Activated CD4-positive, alpha-beta T cell treated with anti-CD3 and anti-CD28 coated beads, Interleukin-2, amount 10 ng/mL, durations not matched to agents 7 days and 5 days (primary cell): Measurements from ENCODE around the gene LAMB4. TPM values are rescaled to one million over a fixed set of nuclear protein-coding genes. Genes with fewer than 3 reads are reported as not detected.

Experiments
- CTCF ChIA-PET: fragments of 350-600 bp; sonication (Branson Sonifier 250); formaldehyde crosslinking; loops from one replicate; lab custom pipeline; 2021; ENCODE audit warnings: antibody characterized with exemption; lab: Charles Lee
- POLR2A ChIA-PET: fragments of 350-600 bp; sonication (Branson Sonifier 250); formaldehyde crosslinking; loops from one replicate; lab custom pipeline; 2021; ENCODE audit warnings: antibody characterized with exemption; lab: Charles Lee
- DNase-seq: peaks from one replicate; pipeline ENCODE4 v3.0.0-alpha.2; 2020
- H3K27ac Mint-ChIP-seq: one replicate; pipeline ENCODE4 v1.8.0; 2021; ENCODE audit warnings: mild to moderate bottlenecking, moderate library complexity, mixed read lengths
- H3K27me3 Mint-ChIP-seq: one replicate; pipeline ENCODE4 v1.8.0; 2021; ENCODE audit warnings: mixed read lengths
- H3K36me3 Mint-ChIP-seq: one replicate; pipeline ENCODE4 v1.8.0; 2021; ENCODE audit warnings: low read depth, mixed read lengths
- H3K4me1 Mint-ChIP-seq: one replicate; pipeline ENCODE4 v1.8.0; 2021; ENCODE audit warnings: mixed read lengths
- H3K4me3 Mint-ChIP-seq: one replicate; pipeline ENCODE4 v1.8.0; 2021; ENCODE audit warnings: mild to moderate bottlenecking, moderate library complexity, mixed read lengths
- H3K9me3 Mint-ChIP-seq: one replicate; pipeline ENCODE4 v1.8.0; 2021; ENCODE audit warnings: mixed read lengths
- total RNA-seq, 2 experiments: library from RNA; stranded (reverse); gene quantifications; one replicate each; pipeline ENCODE4 v1.2.3, GENCODE V29; 2021

LAMB4 gene
- total RNA-seq, 2 experiments from 2014 or later: not detected

DNA sequence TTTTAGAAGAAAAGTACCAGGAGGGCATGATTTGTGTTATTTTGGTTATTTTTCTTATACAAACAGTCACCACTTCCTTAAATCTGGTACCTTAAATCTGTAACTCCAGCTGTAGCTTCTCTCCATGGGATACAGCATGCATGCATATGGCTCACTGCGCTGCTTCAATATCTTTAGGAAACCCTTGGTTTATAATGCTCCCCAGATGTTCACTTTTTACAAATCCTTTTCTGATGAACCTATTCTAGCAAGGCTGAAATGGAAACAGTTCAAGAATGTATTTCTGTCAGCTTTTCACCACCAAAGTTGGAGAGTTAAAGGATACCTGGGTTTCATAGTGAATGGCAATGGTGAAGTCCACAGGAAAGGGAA lies 50.9 kb downstream of the LAMB4 start:
- DNase-seq: no peak
- Mint-ChIP-seq H3K27me3 (no peaks in the 10 kb centered on the region), H3K36me3 (no peaks in the 10 kb centered on the region), H3K9me3 (no peaks in the 10 kb centered on the region), H3K4me3 (no peak overlapping the region), H3K27ac (no peak overlapping the region), H3K4me1 (no peaks in the 10 kb centered on the region)
- ChIA-PET CTCF (no interaction called here), POLR2A (no interaction called here)

DNA sequence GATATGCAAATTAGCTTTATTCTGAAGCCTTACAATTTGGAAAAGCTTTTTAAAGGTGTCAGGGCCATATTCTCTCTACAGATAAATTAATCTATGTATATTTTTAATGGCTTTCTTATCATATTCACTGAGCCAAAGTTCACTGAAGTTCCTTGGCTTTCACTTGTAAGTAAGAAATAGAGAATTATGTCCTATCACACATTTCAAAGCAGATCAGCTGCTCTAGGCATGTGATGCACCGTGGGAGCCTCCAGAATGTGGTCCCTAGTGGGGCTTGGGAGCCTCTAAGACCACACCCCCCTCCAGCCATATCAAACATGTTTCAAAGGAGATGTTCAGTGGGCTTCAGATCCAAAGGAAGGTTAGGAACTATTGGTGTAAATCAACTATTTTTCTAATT lies 51.5 kb downstream of the LAMB4 start:
- Mint-ChIP-seq H3K36me3 (no peaks in the 10 kb centered on the region), H3K27ac (no peak overlapping the region), H3K27me3 (no peaks in the 10 kb centered on the region), H3K4me3 (no peak overlapping the region), H3K4me1 (no peaks in the 10 kb centered on the region), H3K9me3 (no peaks in the 10 kb centered on the region)
- ChIA-PET CTCF (interaction anchor here (0.6 kb wide), 1 partner anchor 203 kb away, joined by 3 read pairs; no protein-coding TSS in a partner anchor), POLR2A (no interaction called here)
- no peak for DNase-seq

DNA sequence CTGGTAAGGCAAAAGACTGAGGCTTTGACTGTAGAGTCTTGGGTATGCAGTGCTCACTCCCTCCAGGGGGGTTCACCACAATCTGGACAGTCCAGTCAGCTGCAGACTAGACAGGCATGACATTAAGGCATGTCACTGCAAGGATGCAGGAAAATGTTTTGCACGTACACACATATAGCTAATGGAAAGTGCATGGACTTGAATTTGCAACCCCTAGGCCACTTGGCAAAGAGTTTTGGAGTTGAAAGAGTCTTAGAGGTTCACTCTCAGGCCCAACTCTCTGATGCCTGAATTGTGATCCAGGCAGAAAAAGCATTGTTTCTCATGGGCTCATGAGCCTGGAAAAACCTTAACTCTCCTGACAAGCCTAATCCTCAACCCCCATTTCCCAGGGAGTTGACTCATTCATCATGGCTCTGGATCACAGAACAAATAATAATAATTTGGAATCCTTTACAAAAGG lies 51.9 kb downstream of the LAMB4 start:
- no peak overlapping the region for H3K4me3 Mint-ChIP-seq
- no peaks in the 10 kb centered on the region for H3K4me1 Mint-ChIP-seq
- CTCF ChIA-PET: interaction anchor here (0.6 kb wide), 1 partner anchor 203 kb away, joined by 3 read pairs; no protein-coding TSS in a partner anchor
- no peaks in the 10 kb centered on the region for H3K9me3 Mint-ChIP-seq
- no peak for DNase-seq
- H3K27me3 Mint-ChIP-seq: no peaks in the 10 kb centered on the region
- H3K36me3 Mint-ChIP-seq: no peaks in the 10 kb centered on the region
- POLR2A ChIA-PET: no interaction called here
- no peak overlapping the region for H3K27ac Mint-ChIP-seq

DNA sequence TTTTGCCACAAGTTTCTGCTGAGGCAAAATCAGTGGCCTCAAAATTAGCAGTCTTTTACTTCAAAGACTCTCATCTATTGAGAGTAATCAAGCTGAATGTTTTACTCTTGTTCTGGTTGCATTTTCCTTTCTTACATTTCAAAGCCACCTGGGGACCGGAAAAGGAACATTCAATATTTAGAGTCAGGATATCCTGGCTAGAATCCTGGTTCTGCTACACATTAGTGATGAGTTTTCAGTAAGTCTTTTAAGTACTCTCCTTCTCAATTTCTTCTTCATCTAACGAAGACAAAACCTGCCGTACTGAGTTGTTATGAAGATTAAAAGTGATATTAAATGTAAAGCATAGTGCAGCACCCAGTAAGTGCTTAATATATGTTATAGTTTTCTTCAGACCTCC lies 52.5 kb downstream of the LAMB4 start:
- no peaks in the 10 kb centered on the region for H3K27me3 Mint-ChIP-seq
- ChIA-PET CTCF (interaction anchor here (0.6 kb wide), 1 partner anchor 392 kb away, joined by 3 read pairs; no protein-coding TSS in a partner anchor), POLR2A (no interaction called here)
- H3K36me3 Mint-ChIP-seq: no peaks in the 10 kb centered on the region
- DNase-seq: no peak
- H3K27ac Mint-ChIP-seq: no peak overlapping the region
- no peaks in the 10 kb centered on the region for H3K4me1 Mint-ChIP-seq
- no peaks in the 10 kb centered on the region for H3K9me3 Mint-ChIP-seq
- no peak overlapping the region for H3K4me3 Mint-ChIP-seq

DNA sequence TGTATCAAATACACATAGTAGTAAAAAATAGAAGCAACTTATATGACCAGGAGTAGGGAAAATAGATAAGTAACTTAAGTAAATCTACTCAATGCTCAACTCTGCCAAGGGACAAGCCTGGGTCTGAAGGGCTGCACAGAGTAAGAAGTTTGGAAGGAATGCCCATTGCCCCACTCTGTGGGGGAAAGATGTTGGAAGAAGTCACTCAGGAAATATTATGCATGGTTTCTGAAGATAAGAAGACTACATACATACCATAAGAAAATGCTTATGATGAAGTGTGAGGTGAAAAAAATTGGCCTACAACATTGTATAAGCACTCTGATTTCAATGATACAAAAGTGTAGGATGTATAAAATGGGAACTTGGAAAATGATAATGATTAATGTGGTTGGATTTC lies 54.0 kb downstream of the LAMB4 start:
- Mint-ChIP-seq H3K27ac (no peak overlapping the region), H3K4me1 (no peaks in the 10 kb centered on the region), H3K4me3 (no peak overlapping the region), H3K9me3 (no peaks in the 10 kb centered on the region), H3K36me3 (no peaks in the 10 kb centered on the region), H3K27me3 (no peaks in the 10 kb centered on the region)
- DNase-seq: no peak
- ChIA-PET POLR2A (no interaction called here), CTCF (interaction anchor here (0.6 kb wide), 1 partner anchor 21 kb away, joined by 3 read pairs; no protein-coding TSS in a partner anchor)

DNA sequence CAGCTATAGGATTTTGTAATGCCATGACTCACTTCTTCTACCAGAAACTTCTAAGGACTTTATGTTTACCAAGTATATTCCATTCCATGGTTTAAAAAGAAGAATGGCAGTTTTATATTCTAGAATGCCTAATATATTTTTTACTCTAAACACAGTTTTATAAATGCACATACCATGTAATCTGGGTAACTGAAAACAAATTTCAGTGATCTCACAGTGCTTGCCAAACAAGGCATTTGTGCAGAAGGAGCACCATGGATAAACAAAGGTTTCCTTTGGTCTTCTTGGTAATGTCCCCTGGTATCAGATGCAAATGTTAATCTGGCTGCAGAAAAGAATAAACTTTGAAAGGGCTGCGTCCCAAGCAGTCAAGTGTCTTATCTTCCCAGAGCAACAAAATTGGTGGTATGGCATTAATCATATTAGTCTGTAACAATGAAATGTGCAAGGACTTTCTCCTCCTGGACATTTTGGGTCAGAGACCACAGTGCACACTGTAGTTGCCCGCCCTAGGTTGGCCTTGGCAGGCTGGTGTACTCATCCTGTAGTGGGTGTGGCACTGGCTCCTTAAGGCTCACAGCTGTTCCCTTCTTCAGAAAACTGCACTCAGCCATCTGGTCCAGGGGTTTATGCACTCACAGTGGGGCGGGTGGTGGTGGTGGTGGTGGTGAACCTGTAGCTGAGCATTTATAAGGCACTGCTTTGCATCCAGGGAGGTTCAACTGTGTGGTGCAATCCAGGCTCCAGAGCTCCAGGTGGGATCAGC lies 56.7 kb downstream of the LAMB4 start:
- Mint-ChIP-seq H3K36me3 (no peaks in the 10 kb centered on the region), H3K27ac (no peak overlapping the region), H3K4me1 (no peaks in the 10 kb centered on the region), H3K9me3 (no peaks in the 10 kb centered on the region), H3K27me3 (no peaks in the 10 kb centered on the region), H3K4me3 (no peak overlapping the region)
- ChIA-PET POLR2A (no interaction called here), CTCF (no interaction called here)
- no peak for DNase-seq

DNA sequence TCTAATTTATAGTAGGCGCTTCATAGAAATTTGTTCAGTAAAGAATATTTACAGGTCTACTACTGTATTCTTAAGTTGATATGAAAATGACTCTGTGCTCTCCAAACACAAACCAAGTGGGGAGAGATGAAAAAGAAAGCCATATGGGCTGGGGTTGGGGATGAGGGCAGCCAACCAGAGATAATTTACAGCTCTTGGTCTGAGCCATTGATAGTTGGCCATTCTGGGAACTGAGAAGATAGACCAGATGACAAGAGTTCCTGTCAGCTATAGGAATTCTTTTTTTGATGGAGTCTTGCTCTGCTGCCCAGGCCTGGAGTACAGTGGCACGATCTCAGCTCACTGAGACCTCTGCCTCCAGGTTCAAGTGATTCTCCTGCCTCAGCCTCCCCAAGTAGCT lies 57.4 kb downstream of the LAMB4 start:
- H3K4me1 Mint-ChIP-seq: no peaks in the 10 kb centered on the region
- CTCF ChIA-PET: no interaction called here
- H3K27me3 Mint-ChIP-seq: no peaks in the 10 kb centered on the region
- H3K27ac Mint-ChIP-seq: no peak overlapping the region
- no peak for DNase-seq
- no peaks in the 10 kb centered on the region for H3K9me3 Mint-ChIP-seq
- H3K36me3 Mint-ChIP-seq: no peaks in the 10 kb centered on the region
- no peak overlapping the region for H3K4me3 Mint-ChIP-seq
- POLR2A ChIA-PET: no interaction called here

DNA sequence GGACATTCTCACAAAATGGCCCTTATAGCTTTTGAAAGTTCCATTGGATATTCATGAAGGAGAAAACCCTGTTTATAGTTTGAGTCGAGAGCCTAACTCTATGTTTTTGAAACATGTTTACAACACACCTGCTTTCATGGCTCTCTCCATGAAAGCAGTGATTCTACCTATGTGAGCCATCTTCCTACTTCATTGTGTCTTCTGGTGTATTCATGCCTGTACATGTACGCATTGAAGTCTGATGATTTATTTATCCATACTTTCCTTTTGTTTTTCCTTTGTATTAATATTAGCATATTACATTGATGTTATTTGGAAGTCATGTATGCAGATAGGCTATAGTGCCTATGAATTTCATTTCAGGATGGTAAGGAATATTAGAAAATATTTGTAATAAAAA lies 58.0 kb downstream of the LAMB4 start:
- no peak for DNase-seq
- Mint-ChIP-seq H3K4me3 (no peak overlapping the region), H3K27ac (no peak overlapping the region), H3K9me3 (no peaks in the 10 kb centered on the region), H3K27me3 (no peaks in the 10 kb centered on the region), H3K4me1 (no peaks in the 10 kb centered on the region), H3K36me3 (no peaks in the 10 kb centered on the region)
- ChIA-PET POLR2A (no interaction called here), CTCF (no interaction called here)

DNA sequence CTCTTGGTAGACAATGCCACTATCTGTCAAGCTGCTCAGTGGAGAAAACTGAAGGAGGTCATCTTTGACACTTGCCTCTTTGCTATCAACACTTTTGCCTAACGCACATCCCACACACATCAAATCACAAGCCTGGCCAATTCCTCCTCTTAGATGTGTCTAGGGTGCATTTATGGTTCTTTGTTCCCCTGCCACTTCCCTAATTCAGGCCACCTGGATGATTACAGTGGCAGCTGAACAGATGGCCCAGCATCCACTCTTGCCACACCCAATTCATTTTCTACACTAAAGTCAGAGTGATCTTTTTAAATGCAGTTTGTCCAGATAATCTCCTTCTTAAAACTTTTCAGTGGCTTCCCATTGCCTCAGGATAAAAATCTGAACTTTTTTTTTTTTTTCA lies 58.6 kb downstream of the LAMB4 start:
- ChIA-PET CTCF (no interaction called here), POLR2A (no interaction called here)
- no peaks in the 10 kb centered on the region for H3K36me3 Mint-ChIP-seq
- H3K4me3 Mint-ChIP-seq: no peak overlapping the region
- H3K4me1 Mint-ChIP-seq: no peaks in the 10 kb centered on the region
- no peak overlapping the region for H3K27ac Mint-ChIP-seq
- no peak for DNase-seq
- H3K9me3 Mint-ChIP-seq: no peaks in the 10 kb centered on the region
- no peaks in the 10 kb centered on the region for H3K27me3 Mint-ChIP-seq

DNA sequence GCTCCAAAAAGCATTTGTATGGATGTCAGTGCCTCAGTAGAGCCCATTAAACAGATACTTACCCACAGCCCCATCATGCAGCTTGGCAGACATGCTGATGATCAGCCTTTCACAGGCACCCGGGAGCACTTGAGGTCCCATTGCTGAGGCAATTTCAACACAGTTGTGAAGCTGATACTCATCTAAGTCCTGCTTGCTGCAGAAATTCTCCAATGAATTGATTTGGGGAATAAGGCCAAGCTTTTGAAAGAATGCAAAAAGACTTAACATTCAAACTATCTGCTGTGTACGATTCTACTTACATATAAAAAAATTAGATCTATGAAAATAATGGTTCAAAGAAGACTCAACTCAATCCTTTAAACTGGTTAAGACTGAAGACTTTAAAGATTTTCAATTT lies 60.5 kb downstream of the LAMB4 start:
- Mint-ChIP-seq H3K27me3 (no peaks in the 10 kb centered on the region), H3K9me3 (no peaks in the 10 kb centered on the region), H3K4me3 (no peak overlapping the region), H3K36me3 (no peaks in the 10 kb centered on the region), H3K4me1 (no peaks in the 10 kb centered on the region), H3K27ac (no peak overlapping the region)
- DNase-seq: no peak
- CTCF ChIA-PET: no interaction called here
- POLR2A ChIA-PET: interaction anchor here (0.5 kb wide), 1 partner anchor 13 kb away, joined by 3 read pairs; no protein-coding TSS in a partner anchor

DNA sequence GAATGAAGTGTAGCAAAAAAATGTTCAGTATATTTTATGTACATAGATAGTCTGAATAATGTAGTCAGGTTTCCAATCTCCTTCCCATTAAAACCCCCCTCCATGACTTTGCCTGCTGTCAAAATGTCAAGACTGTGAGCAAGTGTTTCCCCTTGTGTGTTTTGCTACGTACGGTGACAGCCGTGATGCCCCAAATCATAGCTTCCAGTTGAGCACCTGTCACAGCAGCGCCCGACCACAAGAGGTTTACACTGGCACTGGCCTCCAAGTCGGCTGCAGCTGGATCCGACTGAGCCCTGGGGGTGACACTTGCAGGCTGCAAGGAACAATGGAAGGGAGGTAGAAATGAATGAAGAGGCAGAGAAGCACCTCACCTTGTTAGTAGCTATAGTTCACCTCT lies 62.3 kb downstream of the LAMB4 start:
- ChIA-PET CTCF (no interaction called here), POLR2A (no interaction called here)
- no peak for DNase-seq
- no peaks in the 10 kb centered on the region for H3K9me3 Mint-ChIP-seq
- no peak overlapping the region for H3K4me3 Mint-ChIP-seq
- no peaks in the 10 kb centered on the region for H3K27me3 Mint-ChIP-seq
- no peak overlapping the region for H3K27ac Mint-ChIP-seq
- H3K4me1 Mint-ChIP-seq: no peaks in the 10 kb centered on the region
- no peaks in the 10 kb centered on the region for H3K36me3 Mint-ChIP-seq

DNA sequence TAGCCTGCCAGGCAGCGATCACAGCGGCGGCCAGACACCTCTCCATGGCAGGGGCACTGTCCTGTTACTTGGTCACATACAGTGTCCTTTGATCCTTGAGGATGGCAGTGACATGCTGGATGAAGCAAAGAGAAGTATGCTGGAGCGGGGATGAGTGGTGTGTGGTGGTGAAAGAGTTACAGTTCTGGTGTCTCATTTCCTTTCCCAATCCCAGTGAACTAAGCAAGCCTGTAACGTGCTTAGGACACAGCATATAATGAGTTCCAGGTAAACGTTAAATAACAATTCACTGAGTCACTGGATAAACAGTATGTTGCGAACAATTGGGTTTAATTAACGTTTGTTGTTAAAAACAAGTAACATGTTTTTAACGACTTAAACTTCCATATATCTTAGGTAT lies 63.7 kb downstream of the LAMB4 start:
- H3K4me1 Mint-ChIP-seq: no peaks in the 10 kb centered on the region

DNA sequence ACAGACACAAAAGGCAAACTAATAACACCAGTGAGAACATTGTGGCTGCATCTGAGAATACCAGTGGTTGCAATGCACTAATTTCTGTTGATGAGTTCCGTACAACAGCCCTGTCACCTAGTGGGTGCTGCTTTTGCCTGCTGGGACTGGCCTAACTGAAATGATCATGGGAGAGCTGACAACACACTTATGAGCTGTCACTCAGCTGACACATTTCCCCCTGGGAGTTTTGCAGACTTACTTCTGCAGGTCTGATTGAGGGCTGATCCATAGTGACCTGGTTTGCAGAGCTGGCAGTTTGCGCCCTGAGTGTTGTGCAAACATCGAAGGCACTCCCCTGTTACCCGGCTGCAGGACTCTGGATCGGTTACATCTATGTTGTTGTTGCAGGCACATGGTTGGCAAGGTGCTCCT lies 66.6 kb downstream of the LAMB4 start:
- no peak for DNase-seq
- Mint-ChIP-seq H3K9me3 (no peaks in the 10 kb centered on the region), H3K4me1 (no peaks in the 10 kb centered on the region), H3K4me3 (no peak overlapping the region), H3K27ac (no peak overlapping the region), H3K27me3 (peaks cover 2% of the 10 kb centered on the region), H3K36me3 (no peaks in the 10 kb centered on the region)
- ChIA-PET CTCF (no interaction called here), POLR2A (no interaction called here)

More for the DNA sequence above, 63.7 kb downstream of the LAMB4 start:
- Mint-ChIP-seq H3K27me3 (peaks cover 2% of the 10 kb centered on the region), H3K27ac (no peak overlapping the region), H3K9me3 (no peaks in the 10 kb centered on the region), H3K36me3 (no peaks in the 10 kb centered on the region), H3K4me3 (no peak overlapping the region)
- DNase-seq: no peak
- CTCF ChIA-PET: interaction anchor here (1.1 kb wide), 1 partner anchor 15 kb away, joined by 3 read pairs; no protein-coding TSS in a partner anchor
- POLR2A ChIA-PET: no interaction called here
